Spleen (tissue), 11 donors: ENCODE measurements around the gene TRIM9. TPM values are rescaled to one million over a fixed set of nuclear protein-coding genes. Genes with fewer than 3 reads are reported as not detected.
"Not testable (repeated sequence)": the region's sequence is repeated elsewhere in the genome, so short reads cannot be mapped to it uniquely, and the experiment has no call there.

Experiments
- DNase-seq: peaks from one replicate; pipeline ENCODE4 v3.0.0-alpha.2; 2020
- H3K27ac ChIP-seq, 8 donors: fragments of 200-600 bp; sonication (generic) in 7 of 8; 1 replicate in 4 of 8; 2 replicates in 4 of 8; pipeline versions ENCODE4 v1.5.0 to v1.8.0; 2016 to 2021; ENCODE audit warnings: inconsistent platforms in 4 of 8, mild to moderate bottlenecking in 4 of 8, moderate library complexity in 1 of 8
- H3K27me3 ChIP-seq, 7 donors: fragments of 200-600 bp; sonication (generic) in 6 of 7; replicated peaks in 1 of 7; 1 replicate in 4 of 7; 2 replicates in 3 of 7; pipeline versions ENCODE4 v1.5.0 to v1.8.0; 2016 to 2021; ENCODE audit warnings: inconsistent platforms in 3 of 7, mild to moderate bottlenecking in 1 of 7
- H3K36me3 ChIP-seq, 6 donors: fragments of 200-600 bp; sonication (generic) in 5 of 6; 1 replicate in 4 of 6; 2 replicates in 2 of 6; pipeline versions ENCODE4 v1.5.0 to v1.8.0; 2016 to 2021; ENCODE audit warnings: inconsistent platforms in 2 of 6
- H3K4me1 ChIP-seq, 6 donors: fragments of 200-600 bp; sonication (generic) in 5 of 6; 1 replicate in 3 of 6; 2 replicates in 3 of 6; pipeline versions ENCODE4 v1.5.0 to v1.8.0; 2016 to 2021; ENCODE audit warnings: inconsistent platforms in 3 of 6
- H3K4me3 ChIP-seq, 8 donors: fragments of 200-600 bp; sonication (generic) in 7 of 8; 1 replicate in 4 of 8; 2 replicates in 4 of 8; pipeline versions ENCODE4 v1.5.0 to v1.8.0; 2016 to 2021; ENCODE audit warnings: inconsistent platforms in 4 of 8, mild to moderate bottlenecking in 4 of 8, moderate library complexity in 2 of 8
- H3K9me3 ChIP-seq, 8 donors: fragments of 200-600 bp; sonication (generic) in 7 of 8; 1 replicate in 4 of 8; 2 replicates in 4 of 8; pipeline versions ENCODE4 v1.5.0 to v1.8.0; 2016 to 2021; ENCODE audit warnings: inconsistent platforms in 4 of 8
- CTCF ChIP-seq, 11 experiments: fragments of 200-600 bp in 7 of 11; fragments of 450-650 bp in 4 of 11; sonication (generic) in 4 of 11; IDR thresholded peaks in 8 of 11; conservative IDR thresholded peaks in 3 of 11; 1 replicate in 7 of 11; 2 replicates in 4 of 11; pipeline versions ENCODE4 v1.4.0 to v1.8.0; 2016 to 2021; ENCODE audit warnings: antibody characterized with exemption in 11 of 11, inconsistent platforms in 4 of 11, mild to moderate bottlenecking in 1 of 11
- POLR2A ChIP-seq, 3 donors: fragments of 450-650 bp; IDR thresholded peaks; one replicate each; pipeline ENCODE4 v1.5.1; 2017; ENCODE audit warnings: antibody characterized with exemption in 3 of 3, mild to moderate bottlenecking in 1 of 3
- POLR2AphosphoS5 ChIP-seq, 3 donors: sonication (generic); formaldehyde crosslinking; IDR thresholded peaks; one replicate each; pipeline ENCODE4 v1.5.1; 2017; ENCODE audit warnings: antibody characterized with exemption in 3 of 3
- WGBS, 5 donors: extraction: QIAGEN DNeasy Blood & Tissue Kit in 3 of 5; methylation state at CpG; one replicate each; pipeline versions ENCODE4 v1.1.5 to v1.1.7; 2013 to 2018; 5-methylcytosine and 5-hydroxymethylcytosine counted together
- intact Hi-C: fragments of 100-400 bp; cut with DNase I; formaldehyde crosslinking; loops from one replicate; pipeline ENCODE4 v1.15.0; 2023; ENCODE audit warnings: low total_unique reads
- polyA plus RNA-seq, 3 donors: library from polyadenylated mRNA; stranded (reverse); fragments of 200-250 nt; gene quantifications; one replicate each; pipeline ENCODE4 v1.2.1, GENCODE V29; 2013
- total RNA-seq, 7 donors: library from RNA; depleted of rRNA in 3 of 7; stranded (reverse); fragments of >200 nt in 3 of 7; fragmentation: NEBNext Ultra II Directional in 4 of 7; extraction: Animal tissue kit (Norgen Biotek cat#: 25700) in 4 of 7; gene quantifications; one replicate each; pipeline versions ENCODE4 v1.1.0 to v1.2.1, GENCODE V29; 2016 to 2021
- donor health status: healthy with polysubstance abuse.
- donor health status: DM: no; HTN: no; CAD: no; lungs with moderate emphysema.
- donor health status: DM: no; HTN: no; CAD: no.
- donor health status: Bipolar disorder and iron deficiency.
- donor health status: healthy.
- donor health status: DM: no; HTN: no; CAD: no.
- donor health status: DM: yes; HTN: yes; CAD: no.

Gene TRIM9
- total and polyA plus RNA-seq, 10 donors = 0.03 to 3.1 (median 1.1) TPM

GRCh38 chr14:50964683-50965390 lies 130.1 kb downstream of the TRIM9 start:
- no peak overlapping the region for H3K4me3 ChIP-seq
- H3K27ac ChIP-seq = peak overlapping the region in 2 of 8 donors; percentile 13 to 40
- intact Hi-C loops = no loop called here
- H3K4me1 ChIP-seq = peaks cover 0 to 33% (median 7%) of the 10 kb centered on the region in 6 donors
- TF ChIP-seq POLR2AphosphoS5 (IDR thresholded peaks at IDR 0.05) (no peak), CTCF (IDR thresholded peaks at IDR 0.05 in 8 of 11, conservative IDR thresholded peaks at IDR 0.05 in 3 of 11) (no peak), POLR2A (IDR thresholded peaks at IDR 0.05) (no peak)
- no peaks in the 10 kb centered on the region for H3K9me3 ChIP-seq
- DNase-seq = no peak
- no peaks in the 10 kb centered on the region for H3K36me3 ChIP-seq
- 33 to 46% (median 44%) methylated on average over 5 of the region's 5 CpGs for WGBS, 5 donors
- H3K27me3 ChIP-seq = no peaks in the 10 kb centered on the region

GRCh38 chr14:50963919-50964318 lies 131.0 kb downstream of the TRIM9 start:
- TF ChIP-seq POLR2AphosphoS5 (IDR thresholded peaks at IDR 0.05) = no peak
- no peak for TF ChIP-seq CTCF (IDR thresholded peaks at IDR 0.05 in 8 of 11, conservative IDR thresholded peaks at IDR 0.05 in 3 of 11)
- TF ChIP-seq POLR2A (IDR thresholded peaks at IDR 0.05) = no peak
- H3K4me3 ChIP-seq = no peak overlapping the region
- WGBS, 5 donors = 84 to 96% (median 94%) methylated on average over 5 of the region's 5 CpGs
- peaks cover 0 to 33% (median 7%) of the 10 kb centered on the region in 6 donors for H3K4me1 ChIP-seq
- H3K36me3 ChIP-seq = no peaks in the 10 kb centered on the region
- intact Hi-C loops = no loop called here
- H3K9me3 ChIP-seq = no peaks in the 10 kb centered on the region
- H3K27me3 ChIP-seq = no peaks in the 10 kb centered on the region
- no peak overlapping the region for H3K27ac ChIP-seq
- DNase-seq = no peak

GRCh38 chr14:50961605-50962221 lies 133.2 kb downstream of the TRIM9 start:
- Histone ChIP-seq H3K4me1 (peaks cover 0 to 18% (median 7%) of the 10 kb centered on the region in 6 donors), H3K27me3 (no peaks in the 10 kb centered on the region), H3K9me3 (no peaks in the 10 kb centered on the region), H3K4me3 (no peak overlapping the region), H3K27ac (peak overlapping the region in 3 of 8 donors; percentile 9 to 13 (median 10)), H3K36me3 (no peaks in the 10 kb centered on the region)
- intact Hi-C loops = no loop called here
- TF ChIP-seq CTCF (IDR thresholded peaks at IDR 0.05 in 8 of 11, conservative IDR thresholded peaks at IDR 0.05 in 3 of 11) (no peak), POLR2A (IDR thresholded peaks at IDR 0.05) (no peak), POLR2AphosphoS5 (IDR thresholded peaks at IDR 0.05) (no peak)
- no peak for DNase-seq
- 15 to 34% (median 22%) methylated on average over 2 of the region's 2 CpGs for WGBS, 5 donors

DNA sequence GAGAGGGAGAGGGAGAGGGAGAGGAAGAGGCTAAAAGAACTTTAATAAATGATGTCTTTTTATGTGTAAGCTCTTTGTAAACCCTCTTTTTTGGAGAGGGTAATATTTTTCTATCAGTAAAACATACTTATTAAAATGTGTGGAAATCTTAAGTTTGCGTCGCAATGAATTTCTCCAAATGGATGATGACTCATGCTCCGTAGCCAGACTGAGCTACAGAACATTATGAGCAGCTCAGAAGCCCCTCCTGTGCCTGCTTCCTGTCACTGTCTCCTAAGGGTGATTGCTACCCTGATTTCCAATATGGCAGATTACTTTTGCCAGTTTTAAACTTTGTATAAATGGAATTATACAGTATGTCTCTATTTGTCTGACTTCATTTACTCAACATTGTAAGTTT lies 137.6 kb downstream of the TRIM9 start:
- no peak for DNase-seq
- no peak for TF ChIP-seq POLR2A (IDR thresholded peaks at IDR 0.05)
- TF ChIP-seq CTCF (IDR thresholded peaks at IDR 0.05 in 8 of 11, conservative IDR thresholded peaks at IDR 0.05 in 3 of 11) = no peak
- TF ChIP-seq POLR2AphosphoS5 (IDR thresholded peaks at IDR 0.05) = no peak
- Histone ChIP-seq H3K4me3 (no peak overlapping the region), H3K36me3 (no peaks in the 10 kb centered on the region), H3K27ac (no peak overlapping the region), H3K9me3 (no peaks in the 10 kb centered on the region), H3K27me3 (no peaks in the 10 kb centered on the region), H3K4me1 (peaks cover 0 to 39% (median 16%) of the 10 kb centered on the region in 6 donors)
- intact Hi-C loops = loop anchor here (10.0 kb wide), 1 partner anchor 268 kb away; no protein-coding TSS in a partner anchor
- 40 to 80% (median 53%) methylated on average over 3 of the region's 3 CpGs for WGBS, 5 donors

DNA sequence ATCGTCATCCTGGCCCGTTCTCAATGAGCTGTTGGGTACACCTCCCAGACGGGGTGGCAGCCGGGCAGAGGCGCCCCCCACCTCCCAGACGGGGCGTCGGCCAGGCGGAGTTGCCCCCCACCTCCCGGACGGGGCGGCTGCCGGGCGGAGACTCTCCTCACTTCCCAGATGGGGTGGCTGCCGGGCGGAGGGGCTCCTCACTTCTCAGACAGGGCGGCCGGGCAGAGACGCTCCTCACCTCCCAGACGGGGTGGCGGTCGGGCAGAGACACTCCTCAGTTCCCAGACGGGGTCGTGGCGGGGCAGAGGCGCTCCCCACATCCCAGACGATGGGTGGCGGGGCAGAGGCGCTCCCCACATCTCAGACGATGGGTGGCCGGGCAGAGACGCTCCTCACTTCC lies 138.5 kb downstream of the TRIM9 start:
- not testable (repeated sequence) for DNase-seq
- WGBS, 5 donors = 89 to 94% (median 93%) methylated on average over 16 to 32 of the region's 32 CpGs
- intact Hi-C loops = loop anchor here (10.0 kb wide), 1 partner anchor 268 kb away; no protein-coding TSS in a partner anchor

More for the DNA sequence above, 138.5 kb downstream of the TRIM9 start:
- not testable (repeated sequence) for H3K9me3 ChIP-seq, H3K27me3 ChIP-seq, H3K36me3 ChIP-seq, H3K27ac ChIP-seq, H3K4me3 ChIP-seq
- H3K4me1 ChIP-seq = peaks cover 0 to 35% (median 15%) of the 10 kb centered on the region in 6 donors
